BJ (cell line): ENCODE results near the gene WDR13. TPM values are rescaled to one million over a fixed set of nuclear protein-coding genes. Genes with fewer than 3 reads are reported as not detected.
"Not testable (repeated sequence)": the region's sequence is repeated elsewhere in the genome, so short reads cannot be mapped to it uniquely, and the experiment has no call there.

Source experiments
- CTCF ChIA-PET: fragments of 350-600 bp; formaldehyde crosslinking; extraction: SDS; loops from one replicate; lab custom pipeline; 2021; ENCODE audit warnings: antibody characterized with exemption, inconsistent platforms; lab: Yijun Ruan, JAX
- POLR2A ChIA-PET: fragments of 300-600 bp; sonication (Branson Sonifier 250); formaldehyde crosslinking; extraction: SDS; loops from one replicate; lab custom pipeline; 2021; ENCODE audit warnings: antibody characterized with exemption; lab: Charles Lee
- DNase-seq: peaks from one replicate; pipeline ENCODE4 v3.0.0-alpha.2; 2011; ENCODE audit warnings: low read depth
- H3K27me3 ChIP-seq: 2 replicates; pipeline ENCODE4 v1.6.0; 2011; ENCODE audit warnings: low read length; ENCODE audit not compliant: control insufficient read depth, insufficient read depth
- H3K36me3 ChIP-seq: 2 replicates; pipeline ENCODE4 v1.5.1; 2011; ENCODE audit warnings: low read length; ENCODE audit not compliant: control insufficient read depth, insufficient read depth
- H3K4me3 ChIP-seq: 2 replicates; pipeline ENCODE4 v1.5.1; 2011; ENCODE audit warnings: low read depth, mild to moderate bottlenecking, control low read depth, low read length
- polyA minus RNA-seq: library from RNA; depleted of rRNA, polyadenylated mRNA; stranded (reverse); fragments of >200 nt; gene quantifications from 2 replicates; pipeline ENCODE4 v1.2.3, GENCODE V29; 2011; rRNA and poly(A)+ RNA removed
- polyA plus RNA-seq: library from polyadenylated mRNA; depleted of rRNA; stranded (reverse); fragments of >200 nt; gene quantifications from 2 replicates; pipeline ENCODE4 v1.2.3, GENCODE V29; 2011; rRNA removed
- TF ChIP-seq, protein P1 (sequence below): IDR thresholded peaks from 2 replicates; pipeline ENCODE4 v1.5.1; 2011; ENCODE audit warnings: low read depth, mild to moderate bottlenecking, control low read depth, inconsistent platforms, low read length, moderate library complexity; ENCODE audit not compliant: insufficient read depth

Gene WDR13
- polyA plus RNA-seq (41.8 and 119 TPM in 2 replicates), polyA minus RNA-seq (60.0 and 64.3 TPM in 2 replicates)

- POLR2A ChIA-PET: no interaction called here
Observed at GRCh38 chrX:48597353-48598264, at the start of gene WDR13. TSS of gene WDR13 (plus strand) at chrX:48597492. CDS start at chrX:48597997, 505 bp downstream.

GRCh38 chrX:48548871-48549270 is 48.4 kb upstream of the WDR13 start:
- POLR2A ChIA-PET: no interaction called here
- DNase-seq: no peak
- Histone ChIP-seq H3K4me3 (no peak overlapping the region), H3K36me3 (peaks cover 2% of the 10 kb centered on the region), H3K27me3 (no peaks in the 10 kb centered on the region)
- CTCF ChIA-PET: interaction anchor here (1.6 kb wide), 1 partner anchor 9 kb away, joined by 8 read pairs; the partner anchor contains the start of gene TBC1D25
- TF ChIP-seq, protein P1, sequence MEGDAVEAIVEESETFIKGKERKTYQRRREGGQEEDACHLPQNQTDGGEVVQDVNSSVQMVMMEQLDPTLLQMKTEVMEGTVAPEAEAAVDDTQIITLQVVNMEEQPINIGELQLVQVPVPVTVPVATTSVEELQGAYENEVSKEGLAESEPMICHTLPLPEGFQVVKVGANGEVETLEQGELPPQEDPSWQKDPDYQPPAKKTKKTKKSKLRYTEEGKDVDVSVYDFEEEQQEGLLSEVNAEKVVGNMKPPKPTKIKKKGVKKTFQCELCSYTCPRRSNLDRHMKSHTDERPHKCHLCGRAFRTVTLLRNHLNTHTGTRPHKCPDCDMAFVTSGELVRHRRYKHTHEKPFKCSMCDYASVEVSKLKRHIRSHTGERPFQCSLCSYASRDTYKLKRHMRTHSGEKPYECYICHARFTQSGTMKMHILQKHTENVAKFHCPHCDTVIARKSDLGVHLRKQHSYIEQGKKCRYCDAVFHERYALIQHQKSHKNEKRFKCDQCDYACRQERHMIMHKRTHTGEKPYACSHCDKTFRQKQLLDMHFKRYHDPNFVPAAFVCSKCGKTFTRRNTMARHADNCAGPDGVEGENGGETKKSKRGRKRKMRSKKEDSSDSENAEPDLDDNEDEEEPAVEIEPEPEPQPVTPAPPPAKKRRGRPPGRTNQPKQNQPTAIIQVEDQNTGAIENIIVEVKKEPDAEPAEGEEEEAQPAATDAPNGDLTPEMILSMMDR: no peak

More at GRCh38 chrX:48597353-48598264, at the start of gene WDR13:
- no peaks in the 10 kb centered on the region for H3K27me3 ChIP-seq
- H3K4me3 ChIP-seq: peak within 1 kb of the TSS; percentile 83
- DNase-seq: peak; percentile 82
- CTCF ChIA-PET: no interaction called here
- H3K36me3 ChIP-seq: peaks cover 18% of the 10 kb centered on the region
- TF ChIP-seq, protein P1: no peak

GRCh38 chrX:48555731-48556325 is 41.5 kb upstream of the WDR13 start:
- POLR2A ChIA-PET, H3K27me3 ChIP-seq, CTCF ChIA-PET, DNase-seq, H3K36me3 ChIP-seq, H3K4me3 ChIP-seq: not testable (repeated sequence)

GRCh38 chrX:48558271-48558670 is 39.0 kb upstream of the WDR13 start:
- TF ChIP-seq, protein P1: no peak
- DNase-seq: peak; percentile 39
- Histone ChIP-seq H3K27me3 (no peaks in the 10 kb centered on the region), H3K36me3 (peaks cover 7% of the 10 kb centered on the region; the same call in 1 of the 2 replicates), H3K4me3 (no peak overlapping the region)
- ChIA-PET POLR2A (interaction anchor here (0.5 kb wide), 1 partner anchor 33 kb away, joined by 3 read pairs; no protein-coding TSS in a partner anchor), CTCF (no interaction called here)

DNA sequence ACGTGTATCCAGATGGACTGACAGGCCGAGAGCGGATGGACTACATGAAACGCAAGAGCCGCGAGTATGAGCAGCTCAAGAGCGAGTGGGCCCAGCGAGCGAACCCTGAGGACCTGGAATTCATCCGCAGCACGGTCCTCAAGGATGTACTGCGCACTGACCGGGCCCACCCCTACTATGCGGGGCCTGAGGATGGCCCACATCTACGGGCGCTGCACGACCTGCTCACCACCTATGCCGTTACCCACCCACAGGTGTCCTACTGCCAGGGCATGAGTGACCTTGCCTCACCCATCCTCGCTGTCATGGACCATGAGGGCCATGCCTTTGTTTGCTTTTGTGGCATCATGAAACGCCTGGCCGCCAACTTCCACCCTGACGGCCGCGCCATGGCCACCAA is 37.7 kb upstream of the WDR13 start:
- Histone ChIP-seq H3K36me3 (peaks cover 7% of the 10 kb centered on the region; the same call in 1 of the 2 replicates), H3K27me3 (no peaks in the 10 kb centered on the region), H3K4me3 (no peak overlapping the region)
- CTCF ChIA-PET: no interaction called here
- TF ChIP-seq, protein P1: no peak
- DNase-seq: no peak
- POLR2A ChIA-PET: no interaction called here
